ENCODE data around the gene TUSC7.

TUSC7 gene

GRCh38 chr3:116709479-116709878 is at the start of gene TUSC7:
Gene TUSC7, plus strand, starts transcription at chr3:116709779.
- DNase-seq (ENCODE audit: low read depth, low spot score) = no peak

GRCh38 chr3:116661196-116661595 is 48.4 kb upstream of the TUSC7 start:
- DNase-seq (ENCODE audit: low read depth, low spot score) = no peak

GRCh38 chr3:116663161-116664110 is 46.1 kb upstream of the TUSC7 start:
- no peak for DNase-seq (ENCODE audit: low read depth, low spot score)

- DNase-seq (ENCODE audit: low read depth, low spot score) = no peak
These were observed 42.3 kb upstream of the TUSC7 start for GRCh38 chr3:116667324-116667723.

GRCh38 chr3:116667791-116668190 is 41.8 kb upstream of the TUSC7 start:
- no peak for DNase-seq (ENCODE audit: low read depth, low spot score)

GRCh38 chr3:116669576-116669975 is 40.0 kb upstream of the TUSC7 start:
- no peak for DNase-seq (ENCODE audit: low read depth, low spot score)

GRCh38 chr3:116671151-116671550 is 38.4 kb upstream of the TUSC7 start:
- no peak for DNase-seq (ENCODE audit: low read depth, low spot score)

GRCh38 chr3:116678853-116679252 is 30.7 kb upstream of the TUSC7 start:
- DNase-seq (ENCODE audit: low read depth, low spot score) = no peak

- DNase-seq (ENCODE audit: low read depth, low spot score) = no peak
These were observed 18.5 kb upstream of the TUSC7 start for GRCh38 chr3:116691041-116691440.

- no peak for DNase-seq (ENCODE audit: low read depth, low spot score)
These were observed 8.5 kb upstream of the TUSC7 start for GRCh38 chr3:116701070-116701469.

GRCh38 chr3:116702334-116702733 is 7.2 kb upstream of the TUSC7 start:
- no peak for DNase-seq (ENCODE audit: low read depth, low spot score)

GRCh38 chr3:116707531-116707930 is 2.0 kb upstream of the TUSC7 start:
- no peak for DNase-seq (ENCODE audit: low read depth, low spot score)

GRCh38 chr3:116716490-116716889 is 6.9 kb downstream of the TUSC7 start:
- no peak for DNase-seq (ENCODE audit: low read depth, low spot score)

- no peak for DNase-seq (ENCODE audit: low read depth, low spot score)
These were observed 8.0 kb downstream of the TUSC7 start for GRCh38 chr3:116717566-116717965.

GRCh38 chr3:116728454-116728853 is 18.9 kb downstream of the TUSC7 start:
- DNase-seq (ENCODE audit: low read depth, low spot score) = no peak

GRCh38 chr3:116734243-116734642 is 24.7 kb downstream of the TUSC7 start:
- no peak for DNase-seq (ENCODE audit: low read depth, low spot score)

GRCh38 chr3:116739678-116740077 is 30.1 kb downstream of the TUSC7 start:
- no peak for DNase-seq (ENCODE audit: low read depth, low spot score)

- no peak for DNase-seq (ENCODE audit: low read depth, low spot score)
These were observed 30.7 kb downstream of the TUSC7 start for GRCh38 chr3:116740293-116740692.

GRCh38 chr3:116741467-116741866 is 31.9 kb downstream of the TUSC7 start:
- DNase-seq (ENCODE audit: low read depth, low spot score) = no peak

GRCh38 chr3:116743062-116743461 is 33.5 kb downstream of the TUSC7 start:
- no peak for DNase-seq (ENCODE audit: low read depth, low spot score)

- no peak for DNase-seq (ENCODE audit: low read depth, low spot score)
These were observed 39.8 kb downstream of the TUSC7 start for GRCh38 chr3:116749388-116749787.

- no peak for DNase-seq (ENCODE audit: low read depth, low spot score)
These were observed 47.7 kb downstream of the TUSC7 start for GRCh38 chr3:116757315-116757714.

GRCh38 chr3:116759316-116759715 is 49.7 kb downstream of the TUSC7 start:
- DNase-seq (ENCODE audit: low read depth, low spot score) = no peak
